MCF 10A (cell line): Measurements from ENCODE around the gene RAI1. TPM values are rescaled to one million over a fixed set of nuclear protein-coding genes. Genes with fewer than 3 reads are reported as not detected.

Experiments
- BruUV-seq: library from RNA; stranded (reverse); fragments of 400-500 nt; replicated peaks from 2 replicates; lab custom pipeline; 2021; lab: Mats Ljungman, UMichigan
- CTCF ChIA-PET: fragments of 300-600 bp; sonication (Branson Sonifier 250); formaldehyde crosslinking; extraction: SDS; loops from one replicate; lab custom pipeline; 2021; ENCODE audit warnings: antibody characterized with exemption, inconsistent platforms; lab: Yijun Ruan, JAX
- POLR2A ChIA-PET: fragments of 300-600, 350-650 bp; sonication (Branson Sonifier 250); formaldehyde crosslinking; extraction: SDS; loops from one replicate; lab custom pipeline; 2020; ENCODE audit warnings: antibody characterized with exemption, inconsistent platforms; lab: Yijun Ruan, JAX
- DNase-seq: peaks from one replicate; pipeline ENCODE4 v3.0.0-alpha.2; 2018; ENCODE audit not compliant: unreplicated experiment
- H3K27ac Mint-ChIP-seq: one replicate; pipeline ENCODE4 v1.8.0; 2022; ENCODE audit warnings: mild to moderate bottlenecking, low read depth, mixed read lengths; ENCODE audit not compliant: unreplicated experiment
- H3K27me3 Mint-ChIP-seq: one replicate; pipeline ENCODE4 v1.8.0; 2022; ENCODE audit warnings: mixed read lengths; ENCODE audit not compliant: insufficient read depth, unreplicated experiment
- H3K36me3 Mint-ChIP-seq: one replicate; pipeline ENCODE4 v1.8.0; 2022; ENCODE audit warnings: mild to moderate bottlenecking, moderate library complexity, mixed read lengths; ENCODE audit not compliant: insufficient read depth, unreplicated experiment
- H3K4me1 Mint-ChIP-seq: one replicate; pipeline ENCODE4 v1.8.0; 2022; ENCODE audit warnings: mixed read lengths; ENCODE audit not compliant: insufficient read depth, unreplicated experiment
- H3K4me3 Mint-ChIP-seq: one replicate; pipeline ENCODE4 v1.8.0; 2022; ENCODE audit warnings: mild to moderate bottlenecking, moderate library complexity, mixed read lengths; ENCODE audit not compliant: unreplicated experiment
- H3K9me3 Mint-ChIP-seq: one replicate; pipeline ENCODE4 v1.8.0; 2022; ENCODE audit warnings: mixed read lengths; ENCODE audit not compliant: unreplicated experiment
- CTCF ChIP-seq: fragments of 200-600 bp; IDR thresholded peaks from one replicate; pipeline ENCODE4 v1.8.0; 2022; ENCODE audit warnings: antibody characterized with exemption, mild to moderate bottlenecking; ENCODE audit not compliant: unreplicated experiment
- intact Hi-C: fragments of 100-400 bp; cut with micrococcal nuclease; formaldehyde crosslinking; loops from 2 replicates; pipeline ENCODE4 v1.14.1; 2022
- total RNA-seq: library from RNA; stranded (reverse); gene quantifications from 2 replicates; pipeline ENCODE4 v1.2.3, GENCODE V29; 2022

RAI1 gene
- total RNA-seq, 1 experiment from 2014 or later = 30.4 TPM

- Mint-ChIP-seq H3K27ac (no peak overlapping the region), H3K9me3 (no peaks in the 10 kb centered on the region), H3K36me3 (no peaks in the 10 kb centered on the region), H3K4me1 (peaks cover 44% of the 10 kb centered on the region), H3K27me3 (no peaks in the 10 kb centered on the region), H3K4me3 (peak overlapping the region; percentile 80)
- ChIA-PET POLR2A (interaction anchor here (0.6 to 5.1 kb wide), 9 partner anchors 8 to 231 kb away, joined by 3 to 75 read pairs (median 6); partner anchors contain the start of gene SREBF1), CTCF (interaction anchor here (0.6 to 2.5 kb wide), 15 partner anchors 7 to 378 kb away, joined by 3 to 13 read pairs (median 4); no protein-coding TSS in a partner anchor)
- BruUV-seq = no TSS peak
- DNase-seq = no peak
- TF ChIP-seq CTCF = no peak
- intact Hi-C loops = loop anchor here (5.0 to 10.0 kb wide), 3 partner anchors 70 to 352 kb away; partner anchors contain the start of genes ATPAF2 and GID4
Observed at GRCh38 chr17:17682293-17682736, 1.1 kb downstream of the RAI1 start.

- Mint-ChIP-seq H3K27ac (peak overlapping the region; percentile 72), H3K4me1 (peaks cover 46% of the 10 kb centered on the region), H3K4me3 (peak overlapping the region; percentile 80), H3K27me3 (no peaks in the 10 kb centered on the region), H3K36me3 (peaks cover 3% of the 10 kb centered on the region), H3K9me3 (no peaks in the 10 kb centered on the region)
- no peak for TF ChIP-seq CTCF
- POLR2A ChIA-PET = interaction anchor here (0.6 to 5.1 kb wide), 13 partner anchors 7 to 172 kb away, joined by 3 to 75 read pairs (median 5); partner anchors contain the start of gene SREBF1
- CTCF ChIA-PET = interaction anchor here (0.9 to 2.5 kb wide), 11 partner anchors 9 to 350 kb away, joined by 3 to 13 read pairs (median 4); no protein-coding TSS in a partner anchor
- intact Hi-C loops = loop anchor here (5.0 to 10.0 kb wide), 3 partner anchors 69 to 352 kb away; partner anchors contain the start of genes ATPAF2 and GID4
- BruUV-seq = TSS peak; percentile 57
- peak; percentile 61 for DNase-seq
Observed at GRCh38 chr17:17682737-17683680, 1.8 kb downstream of the RAI1 start.

- H3K27me3 Mint-ChIP-seq = no peaks in the 10 kb centered on the region
- peak overlapping the region; percentile 80 for H3K4me3 Mint-ChIP-seq
- peaks cover 46% of the 10 kb centered on the region for H3K4me1 Mint-ChIP-seq
- peaks cover 5% of the 10 kb centered on the region for H3K36me3 Mint-ChIP-seq
- H3K9me3 Mint-ChIP-seq = no peaks in the 10 kb centered on the region
- BruUV-seq = no TSS peak
- DNase-seq = peak; percentile 32
- peak overlapping the region; percentile 72 for H3K27ac Mint-ChIP-seq
- CTCF ChIA-PET = interaction anchor here (0.6 to 2.5 kb wide), 13 partner anchors 8 to 349 kb away, joined by 3 to 13 read pairs (median 3); no protein-coding TSS in a partner anchor
- POLR2A ChIA-PET = interaction anchor here (0.6 to 5.1 kb wide), 13 partner anchors 10 to 163 kb away, joined by 3 to 75 read pairs (median 4); partner anchors contain the start of gene SREBF1
- TF ChIP-seq CTCF = no peak
- intact Hi-C loops = loop anchor here (5.0 to 10.0 kb wide), 3 partner anchors 68 to 351 kb away; partner anchors contain the start of genes ATPAF2 and GID4
Observed at GRCh38 chr17:17683710-17684365, 2.6 kb downstream of the RAI1 start.
